Upper lobe of left lung (tissue), 6 donors: Measurements from ENCODE around the gene PLPPR2. TPM values are rescaled to one million over a fixed set of nuclear protein-coding genes. Genes with fewer than 3 reads are reported as not detected.

ENCODE experiments used
- ATAC-seq, 2 donors: fragments of 200-7000 bp; cut with Tn5 transposase; one replicate each; pipeline ENCODE4 v1.9.1; 2022; ENCODE audit warnings: mild to moderate bottlenecking in 2 of 2, moderate library complexity in 2 of 2; ENCODE audit not compliant: low FRiP score in 2 of 2
- DNase-seq, 2 donors: peaks; one replicate each; pipeline ENCODE4 v3.0.0-alpha.2; 2019 to 2020
- H3K27ac ChIP-seq, 4 donors: fragments of 200-600 bp; sonication (generic); one replicate each; pipeline ENCODE4 v1.5.1; 2016 to 2019
- H3K27me3 ChIP-seq, 4 donors: fragments of 200-600 bp; sonication (generic); one replicate each; pipeline ENCODE4 v1.5.1; 2017 to 2019
- H3K36me3 ChIP-seq, 4 donors: fragments of 200-600 bp; sonication (generic); one replicate each; pipeline ENCODE4 v1.5.1; 2016 to 2019
- H3K4me1 ChIP-seq, 4 donors: fragments of 200-600 bp; sonication (generic); one replicate each; pipeline ENCODE4 v1.5.1; 2018 to 2019
- H3K4me3 ChIP-seq, 4 donors: fragments of 200-600 bp; sonication (generic); one replicate each; pipeline ENCODE4 v1.5.1; 2017 to 2019; ENCODE audit warnings: mild to moderate bottlenecking in 2 of 4, moderate library complexity in 1 of 4
- H3K9me3 ChIP-seq, 4 donors: fragments of 200-600 bp; sonication (generic); one replicate each; pipeline ENCODE4 v1.5.1; 2018 to 2019
- CTCF ChIP-seq, 6 experiments: fragments of 450-650 bp in 4 of 6; fragments of 200-600 bp in 2 of 6; sonication (generic) in 2 of 6; IDR thresholded peaks; one replicate each; pipeline ENCODE4 v1.5.1; 2016 to 2019; ENCODE audit warnings: antibody characterized with exemption in 6 of 6
- EP300 ChIP-seq, 4 donors: sonication (generic); formaldehyde crosslinking; IDR thresholded peaks; one replicate each; pipeline ENCODE4 v1.5.1; 2017; ENCODE audit warnings: antibody characterized with exemption in 4 of 4, control low read depth in 2 of 4
- POLR2A ChIP-seq, 4 donors: fragments of 450-650 bp; IDR thresholded peaks; one replicate each; pipeline ENCODE4 v1.5.1; 2016 to 2017; ENCODE audit warnings: antibody characterized with exemption in 4 of 4, mild to moderate bottlenecking in 2 of 4
- POLR2AphosphoS5 ChIP-seq, 2 donors: sonication (generic); formaldehyde crosslinking; IDR thresholded peaks; one replicate each; pipeline ENCODE4 v1.5.1; 2017; ENCODE audit warnings: antibody characterized with exemption in 2 of 2
- WGBS, 2 donors: methylation state at CpG; one replicate each; pipeline ENCODE4 v1.1.5; 2017 to 2018; 5-methylcytosine and 5-hydroxymethylcytosine counted together
- total RNA-seq, 6 donors: library from RNA; depleted of rRNA in 4 of 6; stranded (reverse); fragments of >200 nt in 4 of 6; gene quantifications; one replicate each; pipeline versions ENCODE4 v1.1.0 to v1.2.1, GENCODE V29; 2016 to 2021
- donor health status: DM: no; HTN: no; CAD: no; lungs with moderate emphysema.
- donor health status: DM: no; HTN: yes; CAD: no; lungs with severe emphysema.

The PLPPR2 gene
- total RNA-seq, 6 donors from 2014 or later = 10.8 to 53.8 (median 26.0) TPM

GRCh38 chr19:11322269-11323024 lies 32.8 kb upstream of the PLPPR2 start:
- H3K4me3 ChIP-seq = no peak overlapping the region
- peaks cover 25 to 55% (median 51%) of the 10 kb centered on the region in 4 donors for H3K4me1 ChIP-seq
- no peaks in the 10 kb centered on the region for H3K9me3 ChIP-seq
- ATAC-seq (no peak), DNase-seq (no peak)
- H3K27ac ChIP-seq = peak overlapping the region; percentile 62 to 91 (median 82)
- WGBS, 2 donors = 29 to 52% methylated on average over 7 of the region's 7 CpGs
- TF ChIP-seq POLR2AphosphoS5 (IDR thresholded peaks at IDR 0.05) (no peak), EP300 (IDR thresholded peaks at IDR 0.05) (no peak), POLR2A (IDR thresholded peaks at IDR 0.05) (no peak), CTCF (IDR thresholded peaks at IDR 0.05) (no peak)
- H3K27me3 ChIP-seq = no peaks in the 10 kb centered on the region
- peaks cover 0 to 27% (median 13%) of the 10 kb centered on the region in 4 donors for H3K36me3 ChIP-seq

GRCh38 chr19:11323601-11324078 lies 31.6 kb upstream of the PLPPR2 start:
- WGBS, 2 donors = 32 to 35% methylated on average over 5 of the region's 5 CpGs
- H3K9me3 ChIP-seq = no peaks in the 10 kb centered on the region
- TF ChIP-seq POLR2A (IDR thresholded peaks at IDR 0.05) (no peak), EP300 (IDR thresholded peaks at IDR 0.05) (no peak), POLR2AphosphoS5 (IDR thresholded peaks at IDR 0.05) (no peak), CTCF (IDR thresholded peaks at IDR 0.05) (no peak)
- ATAC-seq (peak in 1 of 2 donors; percentile 3), DNase-seq (no peak)
- H3K27ac ChIP-seq = peak overlapping the region; percentile 62 to 91 (median 82)
- no peaks in the 10 kb centered on the region for H3K27me3 ChIP-seq
- H3K4me1 ChIP-seq = peaks cover 25 to 45% (median 43%) of the 10 kb centered on the region in 4 donors
- H3K4me3 ChIP-seq = no peak overlapping the region
- H3K36me3 ChIP-seq = peaks cover 0 to 36% (median 19%) of the 10 kb centered on the region in 4 donors

GRCh38 chr19:11324079-11324661 lies 31.1 kb upstream of the PLPPR2 start:
- Histone ChIP-seq H3K4me3 (peak overlapping the region in 1 of 4 donors; percentile 10), H3K9me3 (no peaks in the 10 kb centered on the region), H3K27me3 (no peaks in the 10 kb centered on the region), H3K27ac (peak overlapping the region; percentile 62 to 91 (median 82)), H3K4me1 (peaks cover 25 to 43% (median 42%) of the 10 kb centered on the region in 4 donors), H3K36me3 (peaks cover 0 to 41% (median 22%) of the 10 kb centered on the region in 4 donors)
- ATAC-seq (peak; percentile 87 to 90), DNase-seq (peak in 1 of 2 donors; percentile 92)
- 5 to 16% methylated on average over 9 to 10 of the region's 10 CpGs for WGBS, 2 donors
- TF ChIP-seq CTCF (IDR thresholded peaks at IDR 0.05) (no peak), EP300 (IDR thresholded peaks at IDR 0.05) (peak in 1 of 4 donors; percentile 36), POLR2AphosphoS5 (IDR thresholded peaks at IDR 0.05) (peak; percentile 79 to 94), POLR2A (IDR thresholded peaks at IDR 0.05) (no peak)

GRCh38 chr19:11324748-11325389 lies 30.4 kb upstream of the PLPPR2 start:
- H3K4me3 ChIP-seq = no peak overlapping the region
- WGBS, 2 donors = 71 to 72% methylated on average over 7 to 17 of the region's 17 CpGs
- H3K9me3 ChIP-seq = no peaks in the 10 kb centered on the region
- H3K27me3 ChIP-seq = no peaks in the 10 kb centered on the region
- DNase-seq = peak in 1 of 2 donors; percentile 49
- peak overlapping the region; percentile 62 to 91 (median 82) for H3K27ac ChIP-seq
- peaks cover 0 to 48% (median 27%) of the 10 kb centered on the region in 4 donors for H3K36me3 ChIP-seq
- TF ChIP-seq POLR2A (IDR thresholded peaks at IDR 0.05) = no peak
- TF ChIP-seq POLR2AphosphoS5 (IDR thresholded peaks at IDR 0.05) = no peak
- no peak for TF ChIP-seq EP300 (IDR thresholded peaks at IDR 0.05)
- TF ChIP-seq CTCF (IDR thresholded peaks at IDR 0.05) = no peak
- H3K4me1 ChIP-seq = peaks cover 25 to 43% (median 42%) of the 10 kb centered on the region in 4 donors
- peak in 1 of 2 donors; percentile 2 for ATAC-seq
